GM18909 (cell line): Measurements from ENCODE around the gene TBC1D22A.
"Not testable (repeated sequence)": the region's sequence is repeated elsewhere in the genome, so short reads cannot be mapped to it uniquely, and the experiment has no call there.

Source experiments
- ATAC-seq: cut with Tn5 transposase; IDR thresholded peaks from one replicate; pipeline ENCODE4 v1.9.1; 2021; ENCODE audit warnings: mild to moderate bottlenecking; ENCODE audit not compliant: unreplicated experiment, poor library complexity

TBC1D22A gene

DNA sequence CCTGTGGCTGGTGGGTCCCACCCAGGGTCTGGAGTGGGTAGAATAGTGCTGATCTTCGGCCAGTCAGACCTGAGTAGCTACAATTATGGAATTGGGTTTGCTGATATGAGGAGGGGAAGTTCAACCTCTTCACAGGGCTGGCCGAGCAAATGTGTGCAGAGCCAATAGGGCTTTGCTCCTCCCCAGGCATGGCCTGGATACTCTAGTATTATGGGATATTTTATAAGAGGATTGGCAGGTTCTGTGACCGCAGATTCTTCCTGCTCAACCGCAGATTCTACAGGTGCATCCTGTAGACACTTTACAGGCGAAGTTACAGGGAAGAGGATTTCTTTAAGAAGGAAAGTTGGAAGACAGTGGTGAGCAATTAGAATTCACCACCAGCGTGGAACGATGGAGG lies 44.3 kb downstream of the TBC1D22A start:
- no peak for ATAC-seq

DNA sequence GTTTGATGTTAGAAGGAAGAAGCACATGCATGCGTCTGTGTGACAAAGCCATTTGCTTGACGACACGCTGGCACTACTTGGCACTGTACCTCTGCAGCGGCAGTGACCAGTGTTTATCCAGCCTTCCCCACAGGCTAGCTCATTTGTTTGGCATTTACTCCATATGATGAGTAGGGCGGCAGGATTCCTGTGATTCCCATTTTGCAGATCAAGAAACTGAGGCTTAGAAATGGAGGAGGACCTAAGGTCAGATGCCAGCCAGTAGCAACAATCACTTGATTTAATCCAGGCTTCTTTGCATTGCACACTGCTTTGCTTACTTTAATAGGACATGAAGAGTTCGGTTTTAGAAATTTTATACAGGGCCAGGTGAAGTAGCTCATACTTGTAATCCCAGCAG lies 45.0 kb downstream of the TBC1D22A start:
- ATAC-seq = no peak

DNA sequence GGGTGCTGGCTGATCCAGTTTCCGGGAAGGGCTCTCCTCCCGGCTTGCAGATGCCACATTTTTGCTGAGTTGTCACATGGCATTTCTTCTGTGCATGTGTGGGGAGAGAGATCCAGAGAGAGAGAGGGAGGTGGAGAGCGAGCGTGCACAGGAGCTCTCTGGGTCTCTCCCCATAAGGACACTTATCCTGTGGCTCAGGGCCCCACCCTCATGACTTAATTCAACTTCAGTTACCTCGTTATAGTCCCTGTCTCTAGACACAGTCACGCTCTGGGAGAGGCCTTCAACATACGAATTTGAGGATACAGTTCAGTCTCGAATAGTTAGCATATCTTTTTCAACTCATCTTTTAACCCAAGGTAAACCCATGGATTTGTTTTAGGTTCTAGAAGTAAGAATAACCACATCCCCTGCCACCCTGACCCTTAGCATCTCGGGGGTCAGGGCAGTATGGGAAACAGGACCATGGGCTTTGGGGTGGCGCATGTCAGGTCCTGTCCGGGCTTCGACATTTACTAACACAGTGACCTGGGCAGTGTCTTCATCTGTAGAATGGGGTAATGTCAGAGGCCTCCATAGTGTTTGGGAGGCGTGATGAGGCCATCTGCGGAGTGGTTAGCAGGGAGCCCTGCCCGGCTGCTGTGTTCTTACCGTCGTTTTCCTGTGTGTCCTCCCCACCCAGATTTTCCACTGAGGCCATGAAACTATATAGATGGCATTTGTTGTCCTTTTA lies 46.9 kb downstream of the TBC1D22A start:
- ATAC-seq = no peak

DNA sequence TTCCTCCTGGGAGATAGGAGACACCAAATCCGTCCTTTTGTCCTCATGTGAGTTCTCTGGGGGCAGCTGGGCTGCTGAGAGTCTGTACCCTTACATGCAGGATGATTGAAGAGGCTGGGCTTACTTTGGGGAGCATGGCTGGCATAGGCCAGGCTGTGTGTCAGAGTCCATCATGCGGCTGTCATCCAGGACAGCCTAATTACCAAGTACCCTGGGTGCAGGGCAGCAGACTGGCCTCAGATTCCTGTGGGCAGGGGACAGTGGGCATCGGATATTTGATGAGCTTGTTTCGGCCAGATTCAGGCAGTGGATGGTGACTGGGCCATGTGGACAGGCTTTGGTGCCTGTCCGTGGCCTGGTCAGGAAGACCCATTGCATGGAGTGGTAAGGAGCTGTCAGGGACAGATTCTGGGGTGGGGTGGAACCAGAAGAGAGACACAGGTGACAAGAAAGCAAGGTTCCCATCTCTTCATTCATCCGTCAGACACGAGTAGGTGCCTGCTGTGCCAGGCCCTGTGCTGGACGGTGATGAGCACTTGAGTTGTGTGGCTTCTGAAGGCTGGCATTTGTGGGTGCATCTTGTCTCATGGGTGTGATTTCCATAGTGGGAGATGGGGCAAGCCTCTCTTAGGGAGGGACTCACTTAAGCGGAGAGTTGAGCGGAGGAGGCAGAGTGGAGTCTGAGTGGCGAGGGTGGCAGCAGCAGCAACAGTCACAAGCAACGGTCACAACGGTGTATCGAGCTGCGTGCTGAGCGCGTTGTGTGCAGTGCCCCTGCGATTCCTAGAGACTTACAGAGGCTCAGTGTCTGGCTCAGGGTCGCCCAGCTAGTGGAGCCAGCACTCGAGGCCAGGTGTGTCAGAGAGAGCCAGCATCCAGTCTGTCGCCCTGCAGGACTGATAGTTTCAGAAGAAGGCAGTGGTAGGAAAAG lies 48.7 kb downstream of the TBC1D22A start:
- no peak for ATAC-seq

DNA sequence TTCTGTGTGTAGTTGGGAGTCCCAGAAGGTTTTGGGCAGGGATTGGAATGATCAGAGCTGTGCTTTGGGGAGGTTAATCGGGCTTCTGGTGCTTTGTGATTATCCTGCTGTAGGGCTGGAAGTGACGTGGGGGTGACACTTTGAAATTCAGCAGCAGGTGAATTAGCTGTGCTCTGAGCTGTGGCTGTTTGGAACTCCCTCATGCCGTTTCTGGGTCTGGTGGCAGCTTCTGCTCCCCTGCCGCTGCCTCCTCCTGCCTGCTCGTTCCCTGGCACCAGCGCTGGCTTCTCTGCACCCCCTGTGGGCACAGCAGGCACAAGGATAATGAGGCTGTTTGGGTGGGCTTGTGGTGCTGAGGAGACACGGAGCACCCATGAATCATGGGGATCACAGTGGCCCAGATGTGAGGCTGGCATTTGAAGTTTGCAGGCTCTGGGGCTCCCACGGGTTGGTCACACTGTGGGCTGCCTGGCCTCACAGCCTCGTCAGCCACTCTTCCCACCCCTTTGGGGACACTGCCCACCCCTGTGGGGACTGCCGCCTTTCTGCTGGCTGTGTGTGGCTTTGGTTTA lies 49.7 kb downstream of the TBC1D22A start:
- no peak for ATAC-seq

DNA sequence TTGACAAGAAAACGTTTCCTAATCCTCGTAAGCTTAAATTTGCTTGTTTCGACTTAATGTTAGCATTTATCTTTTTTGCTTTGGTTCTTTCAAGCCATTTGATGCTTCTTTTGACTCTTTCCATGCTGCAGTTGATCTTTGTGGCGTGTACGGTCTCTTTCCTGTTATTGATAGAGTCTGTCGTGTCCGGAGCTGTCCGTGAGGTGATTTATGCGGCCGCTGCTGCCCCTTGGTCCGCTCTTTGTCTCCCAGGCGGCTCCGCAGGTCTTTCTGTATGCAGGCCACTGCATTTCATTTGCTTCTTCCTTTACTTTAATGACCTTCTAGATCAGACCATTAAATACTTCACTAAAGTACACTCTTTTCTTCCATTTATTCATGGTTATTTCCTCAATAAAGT lies 50.3 kb downstream of the TBC1D22A start:
- no peak for ATAC-seq

DNA sequence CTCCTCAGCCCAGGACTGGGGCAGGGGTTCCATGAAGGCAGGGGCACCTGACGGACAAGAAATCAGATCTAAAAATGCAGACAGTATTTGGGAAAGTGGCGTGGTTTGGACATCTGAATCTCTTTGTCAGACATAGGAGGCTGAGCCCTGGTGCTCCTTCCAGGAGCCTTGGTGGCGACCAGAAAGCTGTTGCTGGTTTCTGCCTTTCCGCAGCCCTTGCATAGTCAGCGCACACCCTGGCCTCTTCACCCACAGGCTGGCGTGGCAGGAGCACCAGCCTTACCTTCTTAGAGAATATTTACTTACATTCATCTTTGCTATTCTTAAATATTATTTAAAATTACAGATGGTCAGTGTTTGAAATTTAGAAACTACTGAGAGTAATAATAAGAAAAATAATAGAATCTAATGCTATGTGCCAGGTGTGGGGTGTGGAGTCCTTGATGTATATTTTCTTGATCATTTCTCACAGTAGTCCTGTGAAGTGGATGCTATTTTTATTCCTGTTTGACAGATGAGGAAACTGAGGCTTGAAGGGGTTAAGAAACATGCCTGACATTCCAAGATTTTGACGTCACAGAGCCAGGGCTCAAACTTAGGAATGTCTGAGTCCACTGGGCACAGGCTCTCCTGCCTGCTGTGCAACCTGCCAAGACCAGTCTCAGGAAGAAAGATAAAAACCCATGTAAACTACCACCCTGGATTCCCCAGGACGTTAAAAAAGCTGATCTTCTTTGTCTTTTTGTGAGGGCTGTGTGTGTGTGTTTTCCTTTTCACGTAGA lies 51.6 kb downstream of the TBC1D22A start:
- no peak for ATAC-seq

DNA sequence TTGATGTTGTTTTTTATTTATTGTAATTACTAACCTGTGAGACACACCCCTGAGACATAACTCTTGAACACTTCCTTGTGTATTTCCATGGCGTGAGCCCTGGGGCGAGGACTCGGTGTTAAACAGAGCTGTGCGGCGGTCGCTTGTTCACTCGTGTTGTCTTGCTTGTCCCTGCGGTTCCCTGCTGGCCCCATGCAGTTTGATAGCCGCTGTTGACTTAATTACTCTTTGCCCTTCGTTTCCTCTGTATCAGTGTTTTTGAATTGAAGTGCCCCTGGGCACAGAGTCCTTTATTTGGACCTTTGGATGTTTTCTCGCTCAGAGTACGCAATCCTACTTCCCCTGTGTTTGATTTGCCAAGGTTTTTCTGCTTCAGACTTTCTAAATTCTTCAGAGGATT lies 52.7 kb downstream of the TBC1D22A start:
- no peak for ATAC-seq

DNA sequence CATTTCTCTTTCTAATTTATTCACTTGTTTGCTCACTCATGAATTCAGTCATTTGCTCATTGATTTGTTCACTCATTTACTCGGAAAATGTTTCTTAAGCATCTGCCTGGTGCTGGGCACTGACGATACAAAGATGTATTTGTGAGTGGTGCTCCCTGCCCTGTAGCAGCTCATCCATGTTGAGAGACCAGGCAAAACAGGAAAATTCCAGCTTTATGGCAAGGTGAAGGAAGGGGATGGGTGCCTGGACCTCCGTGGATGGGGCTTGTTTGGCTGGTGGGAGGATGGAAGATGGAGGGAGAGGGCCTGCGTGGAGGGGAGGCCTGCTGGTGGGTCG lies 53.1 kb downstream of the TBC1D22A start:
- no peak for ATAC-seq

DNA sequence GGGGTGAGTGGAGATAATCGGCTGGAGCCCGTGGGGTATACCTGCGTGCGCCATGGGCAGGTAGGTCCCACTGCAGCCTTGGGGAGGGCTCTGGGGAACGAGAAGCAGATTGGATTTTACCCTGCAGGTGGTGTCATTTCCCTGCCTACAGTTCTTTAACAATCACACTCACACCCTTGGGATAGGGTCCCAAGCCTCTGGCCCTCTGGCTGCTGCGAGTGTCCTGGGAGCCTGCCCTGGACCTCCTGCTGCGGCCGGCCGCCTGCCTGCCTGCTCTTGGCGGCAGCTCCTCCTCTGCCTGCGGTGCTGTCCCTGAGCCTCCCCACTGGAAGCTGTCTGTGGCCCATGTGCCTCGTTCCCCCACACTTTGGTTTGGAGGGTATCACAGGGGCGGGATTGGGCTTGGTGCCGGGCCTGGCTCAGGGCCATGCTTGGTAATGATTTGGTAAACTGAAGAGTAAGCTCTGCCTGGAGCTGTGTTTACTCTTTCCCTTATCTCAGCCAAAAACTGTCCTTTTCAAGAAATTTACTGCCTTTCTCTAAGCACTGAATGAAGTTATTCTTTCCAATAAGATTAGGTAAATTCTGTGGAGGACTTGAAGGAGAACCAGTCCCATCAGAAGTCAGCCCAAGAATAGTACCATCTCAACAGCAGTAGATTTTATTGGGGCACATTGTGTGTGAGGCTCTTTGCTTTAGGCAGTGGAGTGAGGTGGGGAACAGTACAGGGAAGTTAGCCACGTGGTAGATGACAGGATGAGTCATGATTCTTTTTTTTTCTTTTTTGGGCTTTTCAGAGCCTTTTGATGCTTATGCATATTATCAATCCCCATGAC lies 53.7 kb downstream of the TBC1D22A start:
- ATAC-seq = no peak

DNA sequence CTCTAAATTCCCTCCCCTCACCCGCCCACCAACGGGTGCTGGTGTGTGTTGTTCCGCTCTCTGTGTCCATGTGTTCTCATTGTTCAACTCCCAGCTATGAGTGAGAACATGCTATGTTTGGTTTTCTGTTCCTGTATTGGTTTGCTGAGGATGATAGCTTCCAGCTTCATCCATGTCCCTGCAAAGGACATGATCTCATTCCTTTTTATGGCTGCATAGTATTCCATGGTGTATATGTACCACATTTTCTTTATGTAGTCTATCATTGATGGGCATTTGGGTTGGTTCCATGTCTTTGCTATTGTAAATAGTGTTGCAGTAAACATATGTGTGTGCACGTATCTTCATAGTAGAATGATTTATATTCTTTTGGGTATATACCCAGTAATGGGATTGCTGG lies 54.9 kb downstream of the TBC1D22A start:
- not testable (repeated sequence) for ATAC-seq

DNA sequence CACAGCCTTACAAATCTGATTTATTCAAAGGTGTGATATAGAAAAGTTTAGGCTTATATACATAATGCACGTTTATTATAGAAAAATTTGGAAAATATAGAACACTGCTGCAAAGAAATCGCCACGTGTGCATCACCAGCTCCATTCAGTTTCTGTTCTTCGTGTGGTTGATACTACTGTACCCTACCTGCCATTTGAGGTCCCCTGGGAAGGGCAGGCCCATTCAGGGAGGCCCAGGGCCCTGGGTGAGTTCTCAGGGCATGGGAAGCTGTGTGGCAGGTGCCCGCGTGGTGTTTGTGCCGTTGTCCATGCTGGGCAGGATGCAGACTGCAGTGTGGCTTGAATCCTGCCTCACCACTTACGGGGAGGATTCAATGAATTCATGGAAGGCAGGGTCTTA lies 60.8 kb downstream of the TBC1D22A start:
- no peak for ATAC-seq

DNA sequence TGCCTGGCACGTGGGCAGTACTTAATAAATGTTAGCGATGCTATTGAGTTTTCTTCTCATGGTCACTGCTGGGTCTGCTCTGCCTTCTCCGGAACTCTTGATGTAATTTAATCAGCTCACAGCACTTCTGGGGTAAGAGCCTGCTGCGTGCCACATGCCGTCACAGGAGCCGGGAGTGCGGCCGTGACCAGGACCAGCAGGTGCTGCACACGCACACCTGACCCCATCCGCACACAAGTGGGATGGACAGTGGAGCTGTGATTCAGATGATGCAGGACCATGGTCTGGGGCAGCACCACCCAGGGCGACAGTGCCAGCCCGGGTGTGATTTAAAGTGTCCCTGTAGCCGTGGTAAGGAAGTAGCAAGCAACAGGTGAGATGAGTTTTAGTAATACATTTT lies 61.2 kb downstream of the TBC1D22A start:
- no peak for ATAC-seq

DNA sequence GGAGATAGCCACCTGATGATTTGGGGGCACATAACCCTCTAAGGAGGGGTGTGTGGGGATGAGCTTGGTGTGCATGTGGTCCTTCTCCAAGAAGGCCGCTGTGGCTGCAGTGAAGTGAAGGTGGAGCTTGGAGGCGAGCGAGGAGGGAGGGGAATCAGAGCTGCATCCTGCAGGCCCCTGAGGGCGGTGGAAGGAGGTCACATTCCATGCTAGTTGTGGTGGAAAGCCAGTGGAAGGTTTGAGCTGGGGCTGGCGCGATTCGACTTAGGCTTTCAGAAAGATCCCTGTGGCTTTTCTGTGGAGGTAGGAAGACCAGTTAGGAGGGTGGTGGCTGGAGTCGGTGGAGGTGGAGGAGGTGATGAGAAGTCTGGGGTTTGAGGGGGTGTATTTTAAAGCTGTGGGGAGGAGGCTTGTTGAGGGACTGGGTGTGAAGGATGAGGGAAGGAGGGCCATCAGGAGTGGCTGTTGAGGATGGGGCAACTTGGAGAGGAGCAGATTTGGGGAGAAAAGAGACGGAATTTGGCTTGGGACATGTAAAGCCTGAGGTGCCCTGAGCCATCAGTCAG lies 62.0 kb downstream of the TBC1D22A start:
- no peak for ATAC-seq

DNA sequence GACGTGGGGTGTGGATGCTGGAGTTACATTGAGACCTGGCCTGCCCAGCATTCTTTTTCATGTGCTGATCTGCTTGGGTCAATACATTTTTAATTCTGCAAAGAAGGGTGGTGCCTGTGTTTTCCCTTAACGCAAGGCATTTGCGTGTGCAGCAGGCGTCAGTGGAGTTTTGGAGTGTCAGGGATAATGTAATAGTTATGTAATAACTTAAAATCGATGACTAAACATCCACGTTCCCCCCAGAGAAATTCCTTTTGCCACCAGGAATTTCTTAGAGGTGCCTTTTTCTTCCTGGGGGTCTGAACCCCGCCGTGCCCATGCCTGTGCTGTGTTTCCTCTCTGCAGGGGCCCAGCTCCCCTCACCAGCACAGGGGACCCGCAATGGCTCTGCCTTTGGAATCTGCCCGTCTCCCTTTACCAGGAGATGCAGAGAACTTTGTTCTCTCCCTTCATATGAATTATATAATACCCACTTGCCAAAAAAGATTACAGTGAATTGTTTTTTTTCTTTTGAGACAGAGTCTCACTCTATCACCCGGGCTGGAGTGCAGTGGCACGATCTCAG lies 62.6 kb downstream of the TBC1D22A start:
- ATAC-seq = no peak

DNA sequence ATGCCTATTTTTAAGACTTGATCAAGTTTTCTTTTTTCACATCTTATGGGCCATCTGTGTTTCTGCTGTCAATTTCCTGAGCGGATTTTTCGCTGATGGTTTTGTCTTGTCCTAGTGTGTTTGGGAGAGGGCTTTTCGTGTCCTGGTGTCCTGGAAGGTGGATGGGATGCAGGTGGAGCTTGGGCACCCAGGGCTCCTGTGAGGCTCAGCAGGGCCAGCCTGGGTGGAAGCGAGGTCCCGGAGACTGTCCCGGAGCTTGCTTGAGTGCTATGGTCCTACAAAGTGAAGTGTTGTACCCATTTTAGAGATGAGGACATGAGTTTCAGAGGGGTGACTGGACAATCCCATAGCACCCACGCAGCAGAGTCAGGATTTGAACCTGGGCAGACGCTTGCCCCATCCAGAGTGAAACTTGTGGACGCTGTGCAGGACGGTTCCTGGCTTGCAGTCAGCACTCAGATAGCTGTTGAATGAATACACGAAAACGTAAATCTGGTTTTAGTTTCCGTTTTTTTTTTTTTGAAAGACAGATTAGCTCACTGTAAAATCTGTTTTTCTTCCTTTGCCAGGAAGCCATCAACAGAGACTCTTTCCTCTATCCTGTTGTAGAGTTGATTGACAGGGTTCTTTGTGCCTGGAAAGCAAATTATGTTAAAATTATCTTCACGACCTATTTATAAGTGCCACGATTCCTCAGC lies 64.1 kb downstream of the TBC1D22A start:
- no peak for ATAC-seq

DNA sequence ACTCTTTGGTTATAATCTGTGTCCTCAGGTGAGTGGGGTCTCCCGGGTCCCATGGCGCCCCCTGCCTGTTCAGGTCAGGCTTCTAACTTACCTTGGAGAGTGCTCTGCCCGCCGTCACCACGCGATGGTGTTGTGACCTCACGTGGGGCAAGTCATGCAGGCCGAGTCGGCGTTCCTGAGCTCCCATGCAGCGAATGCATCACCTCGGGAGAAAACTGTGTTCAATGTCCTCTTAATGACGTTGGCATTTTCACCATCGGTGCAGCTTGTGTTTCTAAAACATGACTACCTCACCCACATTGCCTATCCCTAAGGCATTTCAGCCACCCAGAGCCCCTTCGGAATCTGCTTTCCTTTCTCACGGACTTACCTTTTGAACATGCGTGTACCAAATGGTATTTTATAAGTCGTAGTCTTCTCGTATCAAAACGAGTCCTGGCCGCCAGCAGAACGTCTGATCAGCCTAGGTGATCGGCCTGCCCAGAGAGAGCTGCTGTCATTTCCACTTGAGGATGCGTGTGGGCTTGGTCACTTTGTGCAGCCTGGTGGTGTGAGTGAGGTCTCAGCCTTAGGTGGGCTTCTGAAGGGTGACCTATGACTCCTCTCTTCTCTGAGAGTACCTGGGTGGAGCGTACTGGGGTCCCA lies 64.8 kb downstream of the TBC1D22A start:
- ATAC-seq = no peak

DNA sequence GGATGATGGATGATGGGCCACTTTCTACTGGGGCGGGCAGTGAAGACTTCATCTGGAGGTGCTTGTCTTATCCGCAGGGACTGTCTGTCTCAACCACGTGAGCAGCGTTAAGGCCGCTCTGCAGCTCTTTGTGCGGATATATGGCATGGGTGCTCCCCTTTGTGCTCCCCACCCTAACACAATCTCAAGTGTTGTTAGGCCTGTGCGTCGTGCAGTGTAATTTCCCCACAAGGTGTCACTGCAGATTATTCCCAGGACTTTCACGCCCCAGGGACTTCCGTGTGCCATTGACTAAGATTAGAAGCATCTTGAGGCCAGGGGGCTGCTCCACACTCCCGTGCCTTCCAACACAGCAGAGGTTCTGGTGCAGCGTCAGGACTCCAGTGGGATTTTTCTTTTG lies 65.3 kb downstream of the TBC1D22A start:
- ATAC-seq = no peak
